ENCODE measurements around the gene MED13. TPM values are rescaled to one million over a fixed set of nuclear protein-coding genes. Genes with fewer than 3 reads are reported as not detected.
"Not testable (repeated sequence)": the region's sequence is repeated elsewhere in the genome, so short reads cannot be mapped to it uniquely, and the experiment has no call there.

MED13 gene
- total RNA-seq, 1 donor from 2014 or later: 25.7 TPM

- ATAC-seq: no peak
- intact Hi-C loops (cut with micrococcal nuclease): no loop called here
- no peak for DNase-seq
Measured at GRCh38 chr17:62009220-62009619, 55.9 kb downstream of the MED13 start.

GRCh38 chr17:62008294-62008693 is 56.8 kb downstream of the MED13 start:
- intact Hi-C loops (cut with micrococcal nuclease): no loop called here
- DNase-seq: no peak
- no peak for ATAC-seq

- DNase-seq: no peak
- intact Hi-C loops (cut with micrococcal nuclease): no loop called here
- ATAC-seq: no peak
Measured at GRCh38 chr17:62004388-62004787, 60.7 kb downstream of the MED13 start.

GRCh38 chr17:62003141-62003540 is 61.9 kb downstream of the MED13 start:
- ATAC-seq; intact Hi-C loops (cut with micrococcal nuclease); DNase-seq: not testable (repeated sequence)

GRCh38 chr17:62001105-62001504 is 64.0 kb downstream of the MED13 start:
- intact Hi-C loops (cut with micrococcal nuclease): no loop called here
- no peak for ATAC-seq

GRCh38 chr17:62000186-62000585 is 64.9 kb downstream of the MED13 start:
- ATAC-seq (no peak), DNase-seq (no peak)
- intact Hi-C loops (cut with micrococcal nuclease): no loop called here

More at GRCh38 chr17:62001105-62001504, 64.0 kb downstream of the MED13 start:
- no peak for DNase-seq

- peak; percentile 20 for ATAC-seq
- not testable (repeated sequence) for DNase-seq
- intact Hi-C loops (cut with micrococcal nuclease): loop anchor here (10.0 kb wide), 1 partner anchor 56 kb away; no protein-coding TSS in a partner anchor
Measured at GRCh38 chr17:61998534-61998933, 66.5 kb downstream of the MED13 start.

- intact Hi-C loops (cut with micrococcal nuclease): loop anchor here (10.0 kb wide), 1 partner anchor 57 kb away; no protein-coding TSS in a partner anchor
- ATAC-seq (peak; percentile 96), DNase-seq (no peak)
Measured at GRCh38 chr17:61997664-61998063, 67.4 kb downstream of the MED13 start.

- intact Hi-C loops (cut with micrococcal nuclease): loop anchor here (10.0 kb wide), 1 partner anchor 58 kb away; no protein-coding TSS in a partner anchor
- DNase-seq: no peak
- ATAC-seq: peak; percentile 44
Measured at GRCh38 chr17:61996916-61997605, 68.0 kb downstream of the MED13 start.

- ATAC-seq (no peak), DNase-seq (no peak)
- intact Hi-C loops (cut with micrococcal nuclease): no loop called here
Measured at GRCh38 chr17:61989509-61989908, 75.6 kb downstream of the MED13 start.

GRCh38 chr17:61986898-61987297 is 78.2 kb downstream of the MED13 start:
- ATAC-seq (no peak), DNase-seq (no peak)
- intact Hi-C loops (cut with micrococcal nuclease): no loop called here

- no peak for DNase-seq
- intact Hi-C loops (cut with micrococcal nuclease): no loop called here
- no peak for ATAC-seq
Measured at GRCh38 chr17:61984821-61985220, 80.3 kb downstream of the MED13 start.

- intact Hi-C loops (cut with micrococcal nuclease): no loop called here
- ATAC-seq (no peak), DNase-seq (no peak)
Measured at GRCh38 chr17:61981323-61981722, 83.8 kb downstream of the MED13 start.

GRCh38 chr17:61980535-61980934 is 84.5 kb downstream of the MED13 start:
- DNase-seq (no peak), ATAC-seq (no peak)
- intact Hi-C loops (cut with micrococcal nuclease): no loop called here

- DNase-seq (no peak), ATAC-seq (no peak)
- intact Hi-C loops (cut with micrococcal nuclease): no loop called here
Measured at GRCh38 chr17:61974115-61974514, 91.0 kb downstream of the MED13 start.

GRCh38 chr17:61972311-61972710 is 92.8 kb downstream of the MED13 start:
- no peak for ATAC-seq
- intact Hi-C loops (cut with micrococcal nuclease): no loop called here
- DNase-seq: no peak

GRCh38 chr17:61970030-61970429 is 95.0 kb downstream of the MED13 start:
- DNase-seq (no peak), ATAC-seq (no peak)
- intact Hi-C loops (cut with micrococcal nuclease): no loop called here

- intact Hi-C loops (cut with micrococcal nuclease): no loop called here
- DNase-seq (no peak), ATAC-seq (no peak)
Measured at GRCh38 chr17:61968757-61969156, 96.3 kb downstream of the MED13 start.

- intact Hi-C loops (cut with micrococcal nuclease): no loop called here
- ATAC-seq (no peak), DNase-seq (no peak)
Measured at GRCh38 chr17:61967729-61968128, 97.3 kb downstream of the MED13 start.

- intact Hi-C loops (cut with micrococcal nuclease): no loop called here
- ATAC-seq: no peak
- no peak for DNase-seq
Measured at GRCh38 chr17:61966191-61966590, 98.9 kb downstream of the MED13 start.

GRCh38 chr17:61955619-61956018 is 109.5 kb downstream of the MED13 start:
- intact Hi-C loops (cut with micrococcal nuclease): no loop called here
- no peak for DNase-seq
- no peak for ATAC-seq

All from left ventricle myocardium superior (tissue), 1 donor.